ENCODE measurements around the gene RFX3. TPM values are rescaled to one million over a fixed set of nuclear protein-coding genes. Genes with fewer than 3 reads are reported as not detected.
A peak's percentile ranks its signal among the peaks of the same experiment; 100 is the strongest.

RFX3 gene
- total and polyA plus RNA-seq, 2 of the 13 experiments (the other 11 are each of a cell fraction or from before 2014, with no cell fraction given) = 2.7 to 5.3 TPM

- TF ChIP-seq SAP130 (CRISPR knock-in tag; IDR thresholded peaks at IDR 0.05; ENCODE audit: low read depth) (peak; percentile 24; the same call in 1 of the 2 replicates), MATR3 (CRISPR knock-in tag; IDR thresholded peaks at IDR 0.05) (no peak), CREB1 (IDR thresholded peaks at IDR 0.05) (no peak), CREB1 (CRISPR knock-in tag; IDR thresholded peaks at IDR 0.05) (0 out of 2 replicates have a peak, but pooled peaks have one; percentile 16), ZNF652 (CRISPR knock-in tag; IDR thresholded peaks at IDR 0.05; ENCODE audit: borderline replicate concordance, low read depth) (no peak), ZNF234 (CRISPR knock-in tag; conservative IDR thresholded peaks at IDR 0.05) (0 out of 2 replicates have a peak, but pooled peaks have one; percentile 18), ZNF749 (CRISPR knock-in tag; IDR thresholded peaks at IDR 0.05; ENCODE audit: borderline replicate concordance) (no peak)
Observed at GRCh38 chr9:3526997-3527940, 1.5 kb upstream of the RFX3 start (continued).

DNA sequence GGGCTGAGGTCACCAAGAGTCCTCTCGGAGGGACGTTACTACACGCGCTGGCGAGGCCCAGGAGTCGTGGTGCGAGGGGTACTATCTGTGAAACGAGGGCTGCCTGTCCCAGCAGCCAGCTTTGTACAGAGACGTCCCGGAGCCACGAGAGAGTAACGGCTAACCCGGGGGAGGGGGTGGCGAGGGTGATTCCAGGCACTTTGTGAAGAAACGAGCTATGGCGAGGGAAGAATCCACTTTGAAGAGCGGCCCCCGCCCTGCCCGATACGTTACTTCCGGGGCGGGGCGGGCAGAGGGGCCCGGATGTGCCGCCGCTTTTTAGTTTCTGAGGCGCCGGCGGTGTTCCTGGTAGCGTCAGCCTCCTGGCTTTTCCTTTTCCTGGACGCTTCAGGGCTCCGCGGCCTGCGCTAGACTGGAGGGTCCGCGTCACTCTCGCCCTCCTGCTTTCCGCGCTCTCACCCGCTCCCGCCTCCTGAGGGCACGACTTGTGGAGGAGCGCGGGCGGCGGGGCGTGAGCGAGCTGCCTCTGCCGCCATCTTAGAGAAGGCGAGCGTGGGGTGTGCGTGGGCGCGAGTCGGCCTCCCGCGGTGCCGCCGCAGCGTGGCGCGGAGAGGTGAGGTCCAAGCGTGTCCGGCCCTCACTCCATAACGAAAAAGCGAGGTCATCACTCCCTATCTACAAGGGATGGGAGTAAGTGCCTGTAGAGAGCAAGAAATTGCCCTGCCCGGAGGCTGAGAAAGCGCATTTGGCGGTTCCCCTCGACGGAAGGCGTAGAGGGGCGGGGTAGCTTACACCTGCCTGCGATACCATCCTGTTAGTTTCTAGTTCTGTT lies 580 bp upstream of the RFX3 start:
- CTCF ChIA-PET (ENCODE audit: low intra/inter-chr PET ratio, low total read pairs) = no interaction called here
- H3K79me2 ChIP-seq (ENCODE audit: insufficient read depth, low read length) = peaks cover 69% of the 10 kb centered on the region
- TF ChIP-seq HCFC1 (IDR thresholded peaks at IDR 0.05; ENCODE audit: low read depth, low read length) = peak; percentile 21; the same call in 1 of the 2 replicates
- peak; percentile 81; the same call in 1 of the 2 replicates for TF ChIP-seq ZFY (CRISPR knock-in tag; IDR thresholded peaks at IDR 0.05)
- peak; percentile 76 for TF ChIP-seq ETV5 (CRISPR knock-in tag; IDR thresholded peaks at IDR 0.05; ENCODE audit: borderline replicate concordance)
- TF ChIP-seq PITX1 (CRISPR knock-in tag; IDR thresholded peaks at IDR 0.05) = no peak
- TF ChIP-seq SIN3A (IDR thresholded peaks at IDR 0.05; ENCODE audit: borderline replicate concordance, low read depth, low read length) = no peak; the same call in 1 of the 2 replicates
- no peak for TF ChIP-seq ETV6 (CRISPR knock-in tag; conservative IDR thresholded peaks at IDR 0.05)
- TF ChIP-seq MIER3 (CRISPR knock-in tag; IDR thresholded peaks at IDR 0.05; ENCODE audit: borderline replicate concordance) = 0 out of 2 replicates have a peak, but pooled peaks have one; percentile 15
- TF ChIP-seq ZNF251 (CRISPR knock-in tag; IDR thresholded peaks at IDR 0.05) = 0 out of 2 replicates have a peak, but pooled peaks have one; percentile 13
- TF ChIP-seq DPF2 (CRISPR knock-in tag; IDR thresholded peaks at IDR 0.05; ENCODE audit: borderline replicate concordance, low read depth) = no peak
- TF ChIP-seq PRDM10 (CRISPR knock-in tag; IDR thresholded peaks at IDR 0.05; ENCODE audit: low read depth) = peak; percentile 73

More for the DNA sequence above, 580 bp upstream of the RFX3 start:
- peak; percentile 86 for ATAC-seq
- WGBS (ENCODE audit: low lambda C conversion rate) = 0% methylated on average over 21 of the region's 74 CpGs
- peak overlapping the region; percentile 72 to 99 (median 77) for H3K4me3 ChIP-seq (replicated peaks in 1 of 3; ENCODE audit: insufficient read depth in 1 of 3, low read depth in 2 of 3, low read length in 3 of 3)
- peak; percentile 74 for DNase-seq (ENCODE audit: low spot score)
- H3K36me3 ChIP-seq (replicated peaks in 1 of 2; ENCODE audit: control insufficient read depth in 1 of 2, insufficient read depth in 2 of 2, low read length in 2 of 2) = 0 out of 5 replicates have a peak, but pooled peaks cover 0 to 4% of the 10 kb centered on the region in 2 experiments
- H3K4me1 ChIP-seq (ENCODE audit: insufficient read depth, low read length) = peaks cover 50% of the 10 kb centered on the region
- no peaks in the 10 kb centered on the region for H4K20me1 ChIP-seq (ENCODE audit: insufficient read depth, low read length)
- no TSS peak for BruUV-seq (replicated peaks)
- peak overlapping the region; percentile 100 for H3K27ac ChIP-seq (ENCODE audit: extremely low read length, insufficient read depth, low read length)
- intact Hi-C loops (cut with micrococcal nuclease; ENCODE audit: unreplicated experiment) (loop anchor here (1.0 to 10.0 kb wide), 3 partner anchors 682 to 1151 kb away; partner anchors contain the start of genes CDC37L1, GLIS3 and PUM3), in situ Hi-C loops (cut with HindIII; ENCODE audit: extremely low pct_ligation_motif_present, low pct_unique_long_range_greater_than_20kb) (no loop called here)
- H3K4me2 ChIP-seq (ENCODE audit: low read depth, low read length) = peak overlapping the region; percentile 86
- no peaks in the 10 kb centered on the region for H3K9me3 ChIP-seq (ENCODE audit: low read length)
- H3K9ac ChIP-seq (ENCODE audit: insufficient read depth, low read depth, low read length) = peak overlapping the region; percentile 100
- POLR2A ChIA-PET = interaction anchor here (0.7 to 2.3 kb wide), 16 partner anchors 9 to 1214 kb away, joined by 3 to 23 read pairs (median 4); partner anchors contain the start of genes AK3 and PUM3
- no peaks in the 10 kb centered on the region; a peak in 1 of 5 replicates for H3K27me3 ChIP-seq (ENCODE audit: control insufficient read depth in 1 of 2, insufficient read depth in 2 of 2, low read length in 2 of 2)
- FAIRE-seq = no peak
- H2AFZ ChIP-seq (ENCODE audit: low read length) = no peak overlapping the region

Data from HepG2 (cell line).